ENCODE data around the gene SETD7.
"Not testable (repeated sequence)": the region's sequence is repeated elsewhere in the genome, so short reads cannot be mapped to it uniquely, and the experiment has no call there.

DNA sequence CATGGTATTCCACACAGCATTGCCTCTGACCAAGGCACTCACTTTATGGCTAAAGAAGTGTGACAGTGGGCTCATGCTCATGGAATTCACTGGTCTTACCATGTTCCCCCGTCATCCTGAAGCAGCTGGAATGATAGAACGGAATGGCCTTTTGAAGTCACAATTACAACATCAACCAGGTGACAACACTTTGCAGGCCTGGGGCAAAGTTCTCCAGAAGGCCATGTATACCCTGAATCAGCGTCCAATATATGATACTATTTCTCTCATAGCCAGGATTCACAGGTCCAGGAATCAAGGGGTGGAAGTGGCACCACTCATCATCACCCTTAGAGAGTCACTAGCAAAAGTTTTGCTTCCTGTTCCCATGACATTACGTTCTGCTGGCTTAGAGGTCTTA, 108.9 kb downstream of the SETD7 start:
- TF ChIP-seq CTCF (IDR thresholded peaks at IDR 0.05; ENCODE audit: borderline replicate concordance, extremely low read depth, low read length, poor library complexity, severe bottlenecking); EZH2 (IDR thresholded peaks at IDR 0.05; ENCODE audit: borderline replicate concordance, low read depth, low read length, severe bottlenecking): not testable (repeated sequence)
